ENCODE measurements around the gene C12orf54. TPM values are rescaled to one million over a fixed set of nuclear protein-coding genes. Genes with fewer than 3 reads are reported as not detected.

Gene C12orf54
- total RNA-seq, 4 donors from 2014 or later = not detected

DNA sequence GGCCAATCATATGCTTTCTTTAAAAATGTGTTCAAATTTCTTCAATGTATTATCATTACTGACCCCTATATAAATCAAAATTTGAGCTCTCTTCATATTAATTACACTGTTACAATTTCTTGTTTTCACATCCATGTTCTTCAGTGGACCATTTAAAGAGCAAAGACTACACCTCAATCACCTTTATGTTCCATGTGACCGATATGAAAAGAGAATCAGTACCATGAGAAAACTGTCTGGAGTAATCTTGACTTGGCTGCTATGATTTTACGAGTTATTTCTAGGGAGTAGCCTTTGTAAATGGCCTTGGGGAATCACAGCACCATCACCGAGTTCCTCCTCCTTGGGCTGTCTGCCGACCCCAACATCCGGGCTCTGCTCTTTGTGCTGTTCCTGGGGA is 43.0 kb downstream of the C12orf54 start, which contains the start of gene OR8S1:
Gene OR8S1 (plus strand): TSS at position 301 of the 400 bp plus-strand sequence. CDS start 0 bp downstream, at position 301.
- ATAC-seq (no peak), DNase-seq (no peak)
- Histone ChIP-seq H3K4me1 (no peaks in the 10 kb centered on the region), H3K4me3 (no peak within 1 kb of the TSS), H3K36me3 (no peaks in the 10 kb centered on the region), H3K27me3 (no peaks in the 10 kb centered on the region), H3K27ac (no peak within 1 kb of the TSS), H3K9me3 (no peaks in the 10 kb centered on the region)
- in situ Hi-C loops (cut with MboI; ENCODE audit: low sequenced_read_pairs in 4 of 4) (loop anchor here in 1 of 4 donors (25.0 kb wide), 1 partner anchor 262 kb away; the partner anchor contains the start of gene ADCY6), intact Hi-C loops (cut with DNase I; ENCODE audit: low total_unique reads) (loop anchor here (5.0 kb wide), 1 partner anchor 87 kb away; no protein-coding TSS in a partner anchor)
- TF ChIP-seq, protein P1, sequence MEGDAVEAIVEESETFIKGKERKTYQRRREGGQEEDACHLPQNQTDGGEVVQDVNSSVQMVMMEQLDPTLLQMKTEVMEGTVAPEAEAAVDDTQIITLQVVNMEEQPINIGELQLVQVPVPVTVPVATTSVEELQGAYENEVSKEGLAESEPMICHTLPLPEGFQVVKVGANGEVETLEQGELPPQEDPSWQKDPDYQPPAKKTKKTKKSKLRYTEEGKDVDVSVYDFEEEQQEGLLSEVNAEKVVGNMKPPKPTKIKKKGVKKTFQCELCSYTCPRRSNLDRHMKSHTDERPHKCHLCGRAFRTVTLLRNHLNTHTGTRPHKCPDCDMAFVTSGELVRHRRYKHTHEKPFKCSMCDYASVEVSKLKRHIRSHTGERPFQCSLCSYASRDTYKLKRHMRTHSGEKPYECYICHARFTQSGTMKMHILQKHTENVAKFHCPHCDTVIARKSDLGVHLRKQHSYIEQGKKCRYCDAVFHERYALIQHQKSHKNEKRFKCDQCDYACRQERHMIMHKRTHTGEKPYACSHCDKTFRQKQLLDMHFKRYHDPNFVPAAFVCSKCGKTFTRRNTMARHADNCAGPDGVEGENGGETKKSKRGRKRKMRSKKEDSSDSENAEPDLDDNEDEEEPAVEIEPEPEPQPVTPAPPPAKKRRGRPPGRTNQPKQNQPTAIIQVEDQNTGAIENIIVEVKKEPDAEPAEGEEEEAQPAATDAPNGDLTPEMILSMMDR (IDR thresholded peaks at IDR 0.05 in 4 of 5, conservative IDR thresholded peaks at IDR 0.05 in 1 of 5) = no peak
- TF ChIP-seq POLR2A (IDR thresholded peaks at IDR 0.05) = no peak

DNA sequence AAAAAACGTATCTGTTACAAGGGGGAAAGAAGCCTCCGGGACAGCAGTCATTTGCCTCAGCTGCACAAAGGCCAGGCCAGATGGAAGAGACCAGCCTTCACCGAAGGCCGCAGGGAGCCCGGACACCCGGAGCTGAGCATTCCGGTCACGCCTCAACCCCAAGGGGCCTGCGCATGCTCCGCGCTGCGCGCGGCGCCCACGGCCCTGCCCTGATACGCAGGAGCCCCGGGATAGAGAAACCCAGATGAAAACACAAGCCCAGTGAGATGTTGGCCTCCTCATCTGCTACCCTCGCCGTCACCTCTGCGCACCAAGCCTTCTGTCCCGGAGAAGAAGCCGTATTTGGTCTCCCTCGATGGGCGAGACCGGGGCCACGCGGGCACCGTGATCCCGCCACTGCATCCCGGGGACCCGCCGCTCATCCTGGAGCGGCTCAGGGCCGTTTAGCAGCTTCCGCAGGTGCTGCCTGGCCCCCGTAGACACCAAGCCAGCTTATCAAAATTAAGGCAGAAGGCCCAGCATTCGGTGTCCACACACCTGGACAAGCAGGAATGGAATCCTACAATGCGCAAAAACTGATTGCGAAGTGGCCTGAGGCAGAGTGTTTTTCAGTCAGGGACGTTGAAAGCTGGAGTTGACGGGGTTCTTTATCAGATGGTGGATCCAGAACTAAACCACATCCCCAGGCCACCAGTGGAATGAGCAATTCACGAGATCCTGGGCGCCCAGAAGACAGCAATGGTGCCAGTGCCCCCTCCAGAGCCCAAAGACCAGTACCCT is 45.8 kb downstream of the C12orf54 start:
- DNase-seq (no peak), ATAC-seq (no peak)
- Histone ChIP-seq H3K9me3 (no peaks in the 10 kb centered on the region), H3K4me1 (no peaks in the 10 kb centered on the region), H3K27me3 (peaks cover 0 to 3% (median 0%) of the 10 kb centered on the region in 3 donors), H3K27ac (no peak overlapping the region), H3K4me3 (no peak overlapping the region), H3K36me3 (no peaks in the 10 kb centered on the region)
- in situ Hi-C loops (cut with MboI; ENCODE audit: low sequenced_read_pairs in 4 of 4) = loop anchor here in 1 of 4 donors (25.0 kb wide), 1 partner anchor 259 kb away; the partner anchor contains the start of gene ADCY6
- TF ChIP-seq, protein P1 (IDR thresholded peaks at IDR 0.05 in 4 of 5, conservative IDR thresholded peaks at IDR 0.05 in 1 of 5) = no peak
- TF ChIP-seq POLR2A (IDR thresholded peaks at IDR 0.05) = no peak
- intact Hi-C loops (cut with DNase I; ENCODE audit: low total_unique reads) = loop anchor here (5.0 kb wide), 1 partner anchor 84 kb away; no protein-coding TSS in a partner anchor

DNA sequence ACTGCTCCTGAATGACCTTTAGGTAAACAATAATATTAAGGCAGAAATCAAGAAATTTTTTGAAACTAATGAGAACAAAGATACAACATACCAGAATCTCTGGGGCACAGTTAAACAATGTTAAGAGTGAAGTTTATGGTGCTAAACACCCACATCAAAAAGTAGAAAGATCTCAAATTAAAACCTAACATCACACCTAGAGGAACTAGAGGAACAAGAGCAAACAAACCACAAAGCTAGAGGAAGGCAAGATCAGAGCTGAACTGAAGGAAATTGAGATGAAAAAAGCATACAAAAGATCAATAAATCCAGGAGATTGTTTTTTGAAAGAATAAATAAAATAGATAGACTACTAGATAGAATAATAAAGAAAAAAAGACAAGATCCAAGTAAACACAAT is 50.3 kb downstream of the C12orf54 start:
- H3K27me3 ChIP-seq = peaks cover 0 to 3% (median 0%) of the 10 kb centered on the region in 3 donors
- no peak overlapping the region for H3K27ac ChIP-seq
- TF ChIP-seq POLR2A (IDR thresholded peaks at IDR 0.05) = no peak
- TF ChIP-seq, protein P1 (IDR thresholded peaks at IDR 0.05 in 4 of 5, conservative IDR thresholded peaks at IDR 0.05 in 1 of 5) = no peak
- in situ Hi-C loops (cut with MboI; ENCODE audit: low sequenced_read_pairs in 4 of 4) = loop anchor here in 1 of 4 donors (25.0 kb wide), 1 partner anchor 255 kb away; the partner anchor contains the start of gene ADCY6
- H3K4me1 ChIP-seq = no peaks in the 10 kb centered on the region
- no peak overlapping the region for H3K4me3 ChIP-seq
- ATAC-seq (no peak), DNase-seq (no peak)
- no peaks in the 10 kb centered on the region for H3K9me3 ChIP-seq
- intact Hi-C loops (cut with DNase I; ENCODE audit: low total_unique reads) = no loop called here
- no peaks in the 10 kb centered on the region for H3K36me3 ChIP-seq

DNA sequence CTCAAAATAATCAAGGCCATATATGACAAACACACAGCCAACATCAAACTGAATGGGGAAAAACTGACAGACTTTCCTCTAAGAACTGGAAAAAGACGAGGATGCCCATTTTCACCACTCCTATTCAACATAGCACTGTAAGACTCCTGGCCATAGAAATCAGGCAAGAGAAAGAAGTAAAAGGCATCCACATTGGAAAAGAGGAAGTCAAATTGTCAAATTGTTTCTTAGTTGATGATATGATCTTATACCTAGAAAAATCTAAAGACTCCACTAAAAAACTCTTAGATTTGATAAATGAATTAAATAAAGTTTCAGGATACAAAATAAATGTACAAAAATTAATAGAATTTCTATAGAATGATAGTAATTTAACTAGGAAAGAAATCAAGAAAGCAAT is 54.3 kb downstream of the C12orf54 start:
- no peak for TF ChIP-seq POLR2A (IDR thresholded peaks at IDR 0.05)
- TF ChIP-seq, protein P1 (IDR thresholded peaks at IDR 0.05 in 4 of 5, conservative IDR thresholded peaks at IDR 0.05 in 1 of 5) = no peak
- in situ Hi-C loops (cut with MboI; ENCODE audit: low sequenced_read_pairs in 4 of 4) (loop anchor here in 1 of 4 donors (25.0 kb wide), 1 partner anchor 251 kb away; the partner anchor contains the start of gene ADCY6), intact Hi-C loops (cut with DNase I; ENCODE audit: low total_unique reads) (no loop called here)
- no peaks in the 10 kb centered on the region for H3K27me3 ChIP-seq
- ATAC-seq (no peak), DNase-seq (no peak)
- H3K9me3 ChIP-seq = no peaks in the 10 kb centered on the region
- no peaks in the 10 kb centered on the region for H3K36me3 ChIP-seq
- no peak overlapping the region for H3K27ac ChIP-seq
- no peak overlapping the region for H3K4me3 ChIP-seq
- no peaks in the 10 kb centered on the region for H3K4me1 ChIP-seq

All from gastrocnemius medialis (tissue), 4 donors.